HUES48 (cell line): ENCODE data around the gene SUCLG2.

Source experiments
- H3K27ac ChIP-seq: one replicate; pipeline ENCODE4 v1.7.0; 2013; ENCODE audit warnings: low read depth, low read length, inconsistent platforms
- H3K27me3 ChIP-seq: 2 replicates; pipeline ENCODE4 v1.6.1; 2013; ENCODE audit warnings: mild to moderate bottlenecking, low read length; ENCODE audit not compliant: control insufficient read depth, insufficient read depth
- H3K36me3 ChIP-seq: 2 replicates; pipeline ENCODE4 v1.6.1; 2013; ENCODE audit warnings: low read length; ENCODE audit not compliant: control insufficient read depth, insufficient read depth
- H3K4me1 ChIP-seq: 2 replicates; pipeline ENCODE4 v1.6.1; 2013; ENCODE audit warnings: mild to moderate bottlenecking, low read length; ENCODE audit not compliant: control insufficient read depth, insufficient read depth
- H3K4me3 ChIP-seq: 2 replicates; pipeline ENCODE4 v1.5.1; 2013; ENCODE audit warnings: mild to moderate bottlenecking, low read depth, low read length
- H3K9ac ChIP-seq: 2 replicates; pipeline ENCODE4 v1.6.1; 2013; ENCODE audit warnings: mild to moderate bottlenecking, low read depth, low read length, moderate library complexity
- H3K9me3 ChIP-seq: 2 replicates; pipeline ENCODE4 v1.6.1; 2013; ENCODE audit warnings: low read length; ENCODE audit not compliant: control insufficient read depth, insufficient read depth

The SUCLG2 gene

GRCh38 chr3:67327582-67327981 is 326.8 kb downstream of the SUCLG2 start:
- Histone ChIP-seq H3K4me1 (no peaks in the 10 kb centered on the region), H3K27me3 (no peaks in the 10 kb centered on the region), H3K27ac (no peak overlapping the region), H3K9me3 (no peaks in the 10 kb centered on the region; the same call in 1 of the 2 replicates), H3K4me3 (no peak overlapping the region), H3K9ac (no peak overlapping the region), H3K36me3 (no peaks in the 10 kb centered on the region)

- Histone ChIP-seq H3K4me1 (no peaks in the 10 kb centered on the region), H3K4me3 (no peak overlapping the region), H3K27ac (no peak overlapping the region), H3K27me3 (no peaks in the 10 kb centered on the region), H3K9me3 (no peaks in the 10 kb centered on the region; the same call in 1 of the 2 replicates), H3K9ac (no peak overlapping the region), H3K36me3 (no peaks in the 10 kb centered on the region)
These were observed 329.2 kb downstream of the SUCLG2 start for GRCh38 chr3:67325231-67325630.
